Fibroblast of mammary gland (primary cell): Measurements from ENCODE around the gene THNSL1.

ENCODE experiments used
- DNase-seq: peaks from one replicate; pipeline ENCODE4 v3.0.0-alpha.2; 2010; ENCODE audit warnings: low read depth
- H3K4me3 ChIP-seq: 2 replicates; pipeline ENCODE4 v1.5.1; 2011; ENCODE audit warnings: low read depth, mild to moderate bottlenecking, low read length, moderate library complexity; ENCODE audit not compliant: control insufficient read depth
- CTCF ChIP-seq: conservative IDR thresholded peaks from 2 replicates; pipeline ENCODE4 v1.5.1; 2011; ENCODE audit warnings: low read depth, low read length, inconsistent platforms; ENCODE audit not compliant: control insufficient read depth, insufficient read depth

The THNSL1 gene

GRCh38 chr10:24973163-24973562, 43.2 kb upstream of the THNSL1 start:
- H3K4me3 ChIP-seq, result no peak overlapping the region
- DNase-seq, result no peak
- TF ChIP-seq CTCF, result no peak

GRCh38 chr10:24974976-24975375, 41.4 kb upstream of the THNSL1 start:
- H3K4me3 ChIP-seq, result no peak overlapping the region
- TF ChIP-seq CTCF, result peak; percentile 33
- peak; percentile 92 for DNase-seq

GRCh38 chr10:24979685-24980084, 36.7 kb upstream of the THNSL1 start:
- no peak for TF ChIP-seq CTCF
- no peak for DNase-seq
- H3K4me3 ChIP-seq, result no peak overlapping the region

GRCh38 chr10:24981161-24981710, 35.2 kb upstream of the THNSL1 start:
- no peak for DNase-seq
- no peak for TF ChIP-seq CTCF
- no peak overlapping the region for H3K4me3 ChIP-seq

GRCh38 chr10:24982319-24983112, 33.9 kb upstream of the THNSL1 start:
- no peak overlapping the region for H3K4me3 ChIP-seq
- no peak for TF ChIP-seq CTCF
- no peak for DNase-seq

GRCh38 chr10:24983130-24983529, 33.3 kb upstream of the THNSL1 start:
- no peak for DNase-seq
- no peak overlapping the region for H3K4me3 ChIP-seq
- TF ChIP-seq CTCF, result no peak
